HG02759 (cell line): ENCODE results near the gene SMCHD1.
"Not testable (repeated sequence)": the region's sequence is repeated elsewhere in the genome, so short reads cannot be mapped to it uniquely, and the experiment has no call there.

Experiments used
- ATAC-seq: cut with Tn5 transposase; IDR thresholded peaks from one replicate; pipeline ENCODE4 v1.9.1; 2021; ENCODE audit warnings: mild to moderate bottlenecking, moderate library complexity; ENCODE audit not compliant: unreplicated experiment

Gene SMCHD1

DNA sequence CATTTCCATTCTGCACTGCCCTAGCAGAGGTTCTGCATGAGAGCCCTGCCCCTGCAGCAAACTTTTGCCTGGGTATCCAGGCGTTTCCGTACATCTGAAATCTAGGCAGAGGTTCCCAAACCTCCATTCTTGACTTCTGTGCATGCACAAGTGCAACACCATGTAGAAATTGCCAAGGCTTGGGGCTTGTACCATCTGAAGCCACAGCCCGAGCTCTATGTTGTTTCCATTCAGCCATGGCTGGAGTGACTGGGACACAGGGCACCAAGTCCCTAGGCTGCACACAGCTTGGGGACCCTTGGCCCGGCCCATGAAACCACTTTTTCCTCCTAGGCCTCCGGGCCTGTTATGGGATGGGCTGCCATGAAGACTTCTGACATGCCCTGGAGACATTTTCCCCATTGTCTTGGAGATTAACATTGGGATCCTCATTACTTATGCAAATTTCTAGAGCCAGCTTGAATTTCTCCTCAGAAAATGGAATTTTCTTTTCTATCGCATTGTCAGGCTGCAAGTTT is 154.2 kb downstream of the SMCHD1 start:
- not testable (repeated sequence) for ATAC-seq

DNA sequence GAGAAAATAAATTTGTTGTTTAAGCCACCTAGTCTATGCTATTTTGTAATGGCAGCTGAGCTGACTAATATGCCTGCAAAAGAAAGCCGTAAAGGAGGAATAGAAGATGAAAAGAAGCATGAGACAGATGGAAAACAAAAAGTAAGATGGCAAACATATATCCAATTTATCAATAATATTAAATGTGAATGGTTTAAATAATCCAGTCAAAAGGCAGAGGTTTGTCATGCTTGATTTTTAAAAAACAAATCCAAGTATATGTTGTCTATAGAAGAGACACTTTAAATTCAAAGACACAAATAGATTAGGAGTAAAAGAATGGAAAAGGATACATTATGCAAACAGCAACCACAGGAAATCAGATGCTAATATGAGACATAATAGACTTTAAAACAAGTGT is 155.9 kb downstream of the SMCHD1 start:
- no peak for ATAC-seq

DNA sequence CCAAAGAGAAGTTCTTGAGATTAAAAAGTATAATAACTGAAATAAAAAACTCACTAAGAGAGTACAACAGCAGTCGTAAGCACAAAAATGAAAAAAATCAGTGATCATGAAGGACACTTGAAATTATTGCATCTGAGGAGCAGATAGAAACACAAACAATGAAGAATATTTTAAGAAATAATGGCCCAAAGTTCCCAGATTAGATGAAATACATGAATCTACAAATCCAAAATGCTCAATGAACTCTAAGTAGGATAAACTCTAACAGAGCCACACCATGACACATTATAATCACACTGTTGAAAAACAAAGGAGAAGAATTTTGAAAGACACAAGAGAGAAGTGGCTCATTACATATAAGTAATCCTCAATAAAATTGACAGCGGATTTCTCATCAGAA is 159.4 kb downstream of the SMCHD1 start:
- ATAC-seq: no peak

DNA sequence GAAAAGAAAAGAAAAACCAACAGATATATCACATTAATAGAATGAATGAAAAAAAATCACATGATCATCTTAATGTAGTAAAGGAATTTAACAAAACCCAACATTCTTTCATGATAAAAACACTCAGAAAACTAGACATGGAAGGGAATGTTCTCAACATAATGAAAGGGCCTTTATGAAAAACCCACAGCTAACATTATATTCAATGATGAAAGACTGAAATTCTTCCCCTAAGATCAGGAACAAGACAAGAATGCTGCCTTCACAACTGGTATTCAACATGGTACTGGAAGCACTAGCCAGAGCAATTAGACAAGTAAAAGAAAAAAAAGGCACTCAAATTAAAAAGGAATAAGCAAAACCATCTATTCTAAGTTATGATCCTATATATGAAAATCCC is 162.8 kb downstream of the SMCHD1 start:
- ATAC-seq: no peak

DNA sequence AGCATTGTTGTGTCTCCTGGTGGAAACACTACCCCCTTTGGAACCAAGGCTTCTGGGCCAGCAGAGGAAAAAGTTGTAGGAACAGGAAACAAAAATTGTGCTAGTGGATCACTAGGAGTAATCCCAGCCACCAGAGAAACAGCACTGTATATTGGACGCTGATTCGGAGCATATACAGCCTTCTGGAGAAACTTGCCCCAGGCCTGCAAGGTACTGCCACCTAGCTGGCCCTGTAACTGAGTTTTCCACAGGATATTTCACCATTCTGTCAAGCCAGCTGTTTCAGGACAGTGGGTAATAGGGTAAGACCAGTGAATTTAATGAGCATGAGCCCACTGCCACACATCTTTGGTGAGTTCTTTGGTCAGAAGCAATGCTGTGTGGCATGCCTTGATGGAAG is 166.2 kb downstream of the SMCHD1 start:
- no peak for ATAC-seq

DNA sequence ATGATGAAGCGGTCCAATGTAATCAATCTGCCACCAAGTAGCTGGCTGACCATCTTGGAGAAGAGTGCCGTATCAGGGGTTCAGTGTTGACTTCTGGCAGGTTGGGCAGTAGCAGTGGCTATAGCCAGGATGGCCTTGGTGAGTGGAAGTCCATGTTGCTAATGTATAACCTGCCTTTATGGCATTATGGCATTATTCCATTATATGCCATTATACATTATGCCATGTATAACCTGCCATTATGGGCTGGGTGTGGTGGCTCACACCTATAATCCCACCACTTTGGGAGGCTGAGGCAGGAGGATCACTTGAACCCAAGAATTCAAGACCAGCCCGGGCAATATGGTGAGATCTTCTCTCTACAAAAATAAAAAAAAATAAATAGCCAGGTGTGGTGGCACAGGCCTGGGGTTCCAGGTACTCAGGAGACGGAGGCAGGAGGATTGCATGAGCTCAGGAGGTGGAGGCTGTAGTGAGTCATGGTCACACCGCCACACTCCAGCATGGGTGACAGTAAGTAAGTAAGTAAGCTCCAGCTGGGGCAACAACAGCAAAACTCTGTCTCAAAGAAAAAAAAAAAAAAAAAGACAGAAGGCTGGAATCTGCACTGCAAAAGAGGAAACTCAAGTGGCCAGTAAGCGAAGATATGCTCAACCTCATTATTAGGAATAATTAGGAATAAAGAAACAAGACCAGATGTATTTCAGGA is 166.8 kb downstream of the SMCHD1 start:
- no peak for ATAC-seq

DNA sequence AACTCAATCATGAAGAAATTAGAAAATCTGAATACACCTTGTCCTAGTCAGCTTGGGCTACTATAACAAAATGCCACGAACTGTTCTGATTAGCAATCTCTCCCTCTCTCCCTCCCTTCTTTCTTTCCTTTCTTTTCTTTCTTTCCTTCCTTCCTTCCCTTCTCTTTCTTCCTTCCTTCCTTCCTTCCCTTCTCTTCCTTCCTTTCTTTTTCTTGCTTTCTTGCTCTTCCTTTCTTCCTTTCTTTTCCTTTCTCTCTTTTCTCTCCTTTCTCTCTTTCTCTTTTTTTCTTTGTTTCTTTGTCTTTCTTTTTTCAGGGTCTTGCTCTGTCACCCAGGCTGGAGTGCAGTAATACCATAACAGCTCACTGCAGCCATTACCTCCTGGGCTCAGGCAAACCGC is 167.7 kb downstream of the SMCHD1 start:
- no peak for ATAC-seq

DNA sequence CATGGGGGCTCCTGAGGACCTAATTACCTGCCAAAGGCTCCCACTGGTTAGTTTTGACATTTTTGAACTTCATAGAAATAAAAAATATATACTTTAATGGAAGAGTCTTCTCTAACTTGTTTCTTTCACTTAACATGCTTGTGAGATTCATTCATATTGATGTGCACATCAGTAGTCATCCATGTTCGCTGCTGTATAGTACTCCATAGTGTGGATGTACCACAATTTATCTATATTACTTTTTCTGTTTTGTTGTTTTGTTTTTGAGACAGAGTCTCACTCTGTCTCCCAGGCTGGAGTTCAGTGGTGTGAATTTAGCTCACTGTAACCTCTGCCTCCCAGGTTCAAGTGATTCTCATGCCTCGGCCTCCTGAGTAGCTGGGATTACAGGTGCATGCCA is 168.4 kb downstream of the SMCHD1 start:
- no peak for ATAC-seq

DNA sequence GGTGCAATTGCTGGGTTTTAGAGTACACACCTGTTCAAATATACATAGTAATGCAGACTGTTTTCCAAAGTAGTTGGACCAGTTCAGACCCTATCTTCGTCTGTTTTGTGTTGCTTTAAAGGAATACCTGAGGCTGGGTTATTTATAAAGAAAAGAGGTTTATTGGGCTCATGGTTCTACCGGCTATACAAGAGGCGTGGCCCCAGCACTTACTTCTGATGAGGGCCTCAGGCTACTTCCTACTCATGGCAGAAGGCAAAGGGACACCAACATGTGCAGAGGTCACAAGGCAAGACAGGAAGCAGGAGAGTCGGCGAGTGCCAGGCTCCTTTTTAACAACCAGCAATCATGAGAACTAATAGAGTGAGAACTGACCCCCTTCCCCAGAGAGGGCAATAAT is 169.3 kb downstream of the SMCHD1 start:
- ATAC-seq: no peak

DNA sequence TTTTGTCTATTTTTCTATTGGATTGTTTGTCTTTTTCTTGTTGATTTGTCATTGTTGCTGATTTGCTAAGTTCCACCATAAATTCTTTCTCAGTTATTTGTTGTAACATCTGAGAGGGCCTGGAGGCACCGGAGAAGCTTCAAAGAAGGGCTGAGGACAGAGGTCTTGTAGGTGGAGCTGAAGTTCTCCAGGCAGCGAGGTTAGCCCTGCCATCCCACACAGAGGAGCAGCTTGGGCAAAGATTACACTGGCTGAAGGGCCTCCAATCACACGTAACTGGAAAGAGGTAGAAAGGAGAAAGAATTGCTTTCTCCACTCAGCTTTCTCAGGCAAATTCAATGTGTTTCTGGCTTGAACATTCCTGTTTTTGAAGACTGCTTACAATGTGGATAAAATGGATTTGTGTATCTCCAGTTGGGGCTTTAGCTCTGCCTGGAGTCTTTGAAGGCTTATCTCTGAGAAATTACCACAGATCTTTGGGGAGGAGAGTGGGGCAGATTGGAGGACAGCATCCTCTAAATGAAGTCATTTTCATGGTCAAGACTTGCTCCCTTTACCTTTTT is 170.2 kb downstream of the SMCHD1 start:
- no peak for ATAC-seq

DNA sequence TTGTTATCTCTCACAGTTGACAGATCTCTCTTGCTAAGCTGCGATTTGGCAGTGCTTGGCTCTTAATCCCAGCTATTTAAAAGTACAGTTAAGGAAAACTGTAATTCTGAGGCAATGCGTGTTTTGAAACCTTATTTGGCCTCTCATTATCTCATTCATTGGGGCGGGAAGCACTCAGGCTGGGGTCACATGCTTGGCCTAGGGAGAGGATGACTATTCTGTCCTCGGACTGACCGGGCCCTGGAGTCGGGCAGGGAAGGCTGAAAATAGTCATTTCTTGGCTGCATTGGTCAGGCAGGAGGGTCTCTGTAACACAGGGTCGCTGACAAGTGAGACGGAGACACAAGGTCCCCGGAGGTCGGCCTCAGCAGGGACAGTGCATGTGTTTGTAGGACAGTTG is 171.1 kb downstream of the SMCHD1 start:
- ATAC-seq: no peak

DNA sequence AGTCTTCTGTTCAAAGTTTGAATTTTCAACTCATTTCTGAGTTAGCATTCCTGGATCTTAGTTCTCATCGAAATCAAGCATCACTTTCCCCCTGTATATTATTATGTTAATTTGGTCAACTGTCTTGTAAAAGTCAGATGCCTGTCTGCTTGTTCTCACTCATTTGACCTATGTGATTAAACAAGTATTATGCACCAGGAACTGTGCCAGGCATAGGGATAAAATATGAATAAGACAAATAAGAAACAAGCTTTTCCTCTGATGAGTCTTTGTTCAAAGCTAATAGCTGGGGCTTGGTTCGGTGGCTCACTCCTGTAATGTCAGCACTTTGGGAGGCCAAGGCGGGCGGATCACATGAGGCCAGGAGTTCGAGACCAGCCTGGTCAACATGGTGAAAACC is 171.5 kb downstream of the SMCHD1 start:
- ATAC-seq: no peak

DNA sequence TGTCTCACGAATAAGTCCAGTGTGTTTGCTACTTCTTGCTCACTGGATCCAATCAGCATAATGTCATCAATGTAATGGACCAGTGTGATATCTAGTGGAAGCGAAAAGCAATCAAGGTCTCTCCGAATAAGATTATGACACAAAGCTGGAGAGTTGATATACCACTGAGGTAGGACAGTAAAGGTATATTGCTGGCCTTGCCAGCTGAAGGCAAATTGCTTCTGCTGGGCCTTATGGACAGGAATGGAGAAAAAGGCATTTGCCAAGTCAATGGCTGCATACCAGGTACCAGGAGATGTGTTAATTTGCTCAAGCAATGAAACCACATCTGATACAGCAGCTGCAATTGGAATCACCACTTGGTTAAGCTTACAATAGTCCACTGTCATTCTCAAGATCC is 180.6 kb downstream of the SMCHD1 start:
- ATAC-seq: not testable (repeated sequence)

DNA sequence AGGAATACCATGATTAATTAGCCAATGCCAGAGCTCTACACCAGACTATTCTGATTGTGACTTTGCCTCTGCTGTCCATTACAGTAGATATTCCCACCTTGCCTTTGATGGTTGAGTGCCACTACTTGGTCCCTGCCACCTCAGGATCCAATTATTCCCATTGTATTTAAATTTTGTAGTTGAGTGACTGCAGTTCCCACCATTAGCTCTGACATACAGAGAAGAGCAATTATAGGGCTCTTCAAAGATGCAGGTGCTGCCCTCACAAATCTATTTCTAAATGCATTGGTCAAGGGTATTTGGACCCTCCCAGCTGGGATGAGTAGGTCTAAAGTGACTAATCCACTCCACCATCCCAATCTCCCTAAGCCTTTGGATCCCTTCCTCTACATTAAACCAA is 181.8 kb downstream of the SMCHD1 start:
- not testable (repeated sequence) for ATAC-seq

DNA sequence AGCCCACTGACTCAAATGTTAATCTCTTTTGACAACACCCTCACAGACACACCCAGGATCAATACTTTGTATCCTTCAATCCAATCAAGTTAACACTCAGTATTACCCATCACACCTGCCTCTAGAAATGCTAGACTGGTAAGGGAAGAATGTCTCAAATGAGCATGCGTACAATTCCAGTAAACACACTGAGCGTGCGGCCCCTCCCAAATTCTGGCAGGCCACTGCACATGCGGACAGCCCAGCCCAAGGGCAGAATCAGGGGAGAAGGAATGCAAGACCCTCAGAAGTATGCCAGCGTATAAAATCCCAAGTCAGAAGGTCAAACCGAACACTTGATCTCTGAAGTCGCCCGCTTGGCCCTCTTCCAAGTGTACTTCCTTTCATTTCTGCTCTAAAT is 183.7 kb downstream of the SMCHD1 start:
- ATAC-seq: no peak

DNA sequence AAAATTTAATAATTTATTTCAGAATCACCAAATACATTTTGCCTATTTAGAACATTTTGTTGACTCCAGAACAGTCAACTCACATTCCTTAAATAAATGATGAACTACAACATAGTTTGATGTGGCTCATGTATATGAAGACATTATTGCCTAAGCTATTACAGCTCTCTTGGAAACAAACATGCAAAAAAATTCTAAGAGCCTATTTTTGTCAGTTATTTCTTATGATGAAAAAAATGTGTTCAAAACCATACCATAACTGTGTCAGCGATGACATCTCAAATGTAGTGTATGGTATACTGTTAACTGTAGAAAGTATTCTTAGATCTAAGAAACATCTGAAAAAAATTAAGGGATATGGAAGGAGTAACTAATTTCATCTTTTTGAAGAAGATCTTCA is 185.0 kb downstream of the SMCHD1 start:
- ATAC-seq: no peak

DNA sequence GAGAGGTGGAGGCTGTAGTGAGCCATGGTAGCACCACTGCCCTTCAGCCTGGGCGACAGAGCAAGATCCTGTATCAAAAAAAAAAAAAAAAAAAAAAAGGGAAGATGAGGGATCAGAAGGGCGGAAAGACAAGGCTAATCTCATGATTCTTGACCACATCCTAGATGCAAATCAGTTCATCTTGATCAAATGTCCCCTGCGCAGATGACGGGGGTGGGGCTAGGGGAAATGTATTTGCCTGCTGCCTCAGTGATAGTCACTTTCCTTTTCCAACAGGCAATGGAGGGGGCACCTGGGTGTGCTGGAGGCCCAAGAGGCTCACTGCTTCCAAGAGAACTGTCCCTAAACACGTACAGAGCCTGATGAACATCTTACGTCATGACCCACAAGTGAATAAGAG is 187.6 kb downstream of the SMCHD1 start:
- no peak for ATAC-seq

DNA sequence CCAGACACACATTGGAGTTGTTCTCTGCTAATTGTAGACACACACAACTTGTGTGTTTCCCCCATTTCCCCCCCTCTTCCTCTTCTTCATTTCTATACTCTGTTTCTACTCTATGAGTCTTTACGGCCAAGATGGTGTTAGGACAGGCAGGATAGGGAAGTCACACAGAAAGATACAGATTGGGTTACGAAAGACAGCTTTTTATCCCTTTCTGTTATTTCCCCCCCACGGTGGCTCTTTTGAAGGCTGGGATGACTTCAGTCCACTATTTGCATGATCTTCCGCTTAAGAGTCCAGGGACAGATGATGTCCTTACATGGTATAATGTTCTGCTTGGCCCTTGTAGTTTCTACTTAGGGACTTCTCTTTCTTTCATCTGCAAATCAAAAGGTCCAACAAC is 189.6 kb downstream of the SMCHD1 start:
- no peak for ATAC-seq

DNA sequence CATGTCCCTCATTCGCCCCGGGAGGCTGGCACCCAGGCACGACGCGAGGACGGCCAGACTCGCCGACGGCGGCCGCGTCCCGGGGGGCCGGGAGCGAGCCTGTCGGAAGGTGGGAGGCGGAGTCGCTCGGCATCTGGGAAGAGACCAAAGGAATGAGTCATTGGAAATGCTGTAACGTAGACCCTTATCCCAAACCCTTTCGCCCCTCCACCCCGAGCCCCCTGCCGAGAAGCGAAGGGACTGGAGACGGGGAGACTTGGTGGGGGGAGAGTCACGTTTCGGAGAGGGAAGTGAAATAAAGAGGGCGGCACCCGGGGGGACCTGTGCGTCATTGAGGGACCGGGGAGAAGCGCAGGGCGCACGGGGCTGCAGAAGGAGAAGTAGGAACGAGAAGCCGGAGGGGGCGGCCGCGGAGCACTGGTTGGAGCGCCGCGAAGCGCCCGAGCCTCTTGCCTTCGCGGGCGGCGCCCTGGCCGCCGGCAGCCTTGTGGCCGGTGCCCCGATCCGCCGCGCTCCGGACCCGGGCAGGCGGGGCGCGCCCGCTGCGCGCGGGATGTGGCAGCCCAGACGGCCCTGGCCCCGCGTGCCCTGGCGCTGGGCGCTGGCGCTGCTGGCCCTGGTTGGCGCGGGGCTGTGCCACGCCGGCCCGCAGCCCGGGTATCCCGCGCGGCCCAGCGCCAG is 191.2 kb downstream of the SMCHD1 start, which contains the start of gene EMILIN2:
TSS of gene EMILIN2 (plus strand) at position 371 of the 681 bp plus-strand sequence. CDS start at position 554, 183 bp downstream.
- ATAC-seq: peak; percentile 60

DNA sequence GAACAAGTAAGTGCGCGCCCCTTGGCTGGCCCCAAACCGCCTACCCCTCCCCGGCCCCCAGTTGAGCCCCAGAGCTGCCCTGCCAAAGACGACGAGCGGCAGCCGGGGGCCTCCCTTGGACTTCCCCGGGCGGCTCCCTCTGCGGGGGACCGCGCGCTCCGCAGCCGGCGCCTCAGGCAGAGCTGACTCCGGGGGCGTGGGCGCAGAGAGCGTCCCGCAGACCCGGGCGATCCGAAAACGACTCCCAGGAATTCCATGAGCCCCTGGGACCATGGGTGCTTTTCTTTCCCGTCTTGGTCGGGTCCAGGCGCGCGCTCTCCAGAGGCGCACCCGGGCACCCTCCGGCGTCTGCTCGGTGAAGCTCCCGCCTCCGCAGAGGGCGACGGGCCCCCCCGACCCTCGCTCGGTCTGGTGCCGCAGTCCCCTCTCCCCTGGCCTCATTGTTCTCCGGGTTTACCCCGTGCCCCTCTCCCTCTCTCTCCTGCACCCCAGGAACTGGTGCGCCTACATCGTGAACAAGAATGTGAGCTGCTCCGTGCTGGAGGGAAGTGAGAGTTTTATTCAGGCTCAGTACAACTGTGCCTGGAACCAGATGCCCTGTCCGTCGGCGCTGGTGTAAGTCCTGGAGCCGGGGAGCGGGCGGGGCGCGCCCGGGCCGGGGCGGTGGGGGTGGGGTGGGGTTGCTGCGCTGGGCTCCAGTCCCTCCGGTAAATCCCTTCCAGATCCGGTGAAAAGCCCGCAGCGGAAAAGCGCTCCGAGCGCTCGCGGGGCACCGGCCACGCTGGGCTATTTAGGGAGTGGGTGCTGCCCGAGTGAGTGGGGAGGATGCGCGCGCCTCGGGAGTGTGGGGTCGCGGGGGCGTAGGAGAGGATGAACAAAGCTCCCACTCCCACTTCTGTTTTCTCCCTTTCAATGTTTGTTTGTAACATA is 192.1 kb downstream of the SMCHD1 start:
- ATAC-seq: peak; percentile 55
